ENCODE data around the gene ARFGAP3.
A peak's percentile ranks its signal among the peaks of the same experiment; 100 is the strongest.

The ARFGAP3 gene

GRCh38 chr22:42866100-42866499, 9.0 kb upstream of the ARFGAP3 start:
- H3K27ac ChIP-seq: no peak overlapping the region
- no peak for TF ChIP-seq CTCF (IDR thresholded peaks at IDR 0.05)
- no peak for DNase-seq (ENCODE audit: low spot score)
- H3K4me3 ChIP-seq: no peak overlapping the region

DNA sequence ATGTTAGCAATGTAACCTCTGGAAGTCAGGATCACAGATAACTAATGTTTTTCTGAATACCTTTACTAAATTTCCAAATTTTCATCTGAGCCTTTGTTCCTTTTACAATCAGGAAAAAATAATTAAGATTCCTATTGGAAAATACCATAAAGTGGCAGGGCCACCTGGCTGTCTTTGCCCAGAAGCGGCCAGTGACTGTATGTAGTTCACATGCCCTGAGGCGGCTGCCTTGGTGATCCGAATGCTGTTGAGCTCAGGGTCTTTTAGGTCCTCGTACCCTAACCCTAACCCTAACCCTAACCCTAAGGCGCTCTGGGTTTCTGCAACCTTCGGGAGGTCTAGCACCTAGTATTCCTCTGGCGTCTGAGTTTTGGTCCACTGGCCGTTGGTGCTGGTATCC, 8.5 kb upstream of the ARFGAP3 start:
- no peak for DNase-seq (ENCODE audit: low spot score)
- TF ChIP-seq CTCF (IDR thresholded peaks at IDR 0.05): no peak
- no peak overlapping the region for H3K4me3 ChIP-seq
- no peak overlapping the region for H3K27ac ChIP-seq

GRCh38 chr22:42863349-42863961, 6.4 kb upstream of the ARFGAP3 start:
- no peak for TF ChIP-seq CTCF (IDR thresholded peaks at IDR 0.05)
- Histone ChIP-seq H3K27ac (no peak overlapping the region), H3K4me3 (no peak overlapping the region)
- no peak for DNase-seq (ENCODE audit: low spot score)

- no peak overlapping the region for H3K27ac ChIP-seq
- TF ChIP-seq CTCF (IDR thresholded peaks at IDR 0.05): no peak
- no peak overlapping the region for H3K4me3 ChIP-seq
- DNase-seq (ENCODE audit: low spot score): no peak
These were observed 5.1 kb upstream of the ARFGAP3 start for GRCh38 chr22:42862045-42862734.

- no peak overlapping the region for H3K27ac ChIP-seq
- DNase-seq (ENCODE audit: low spot score): no peak
- TF ChIP-seq CTCF (IDR thresholded peaks at IDR 0.05): no peak
- H3K4me3 ChIP-seq: no peak overlapping the region
These were observed 3.9 kb upstream of the ARFGAP3 start for GRCh38 chr22:42860968-42861367.

- DNase-seq (ENCODE audit: low spot score): no peak
- Histone ChIP-seq H3K4me3 (peak overlapping the region; percentile 88), H3K27ac (peak overlapping the region in 1 of 2 donors; percentile 98)
- no peak for TF ChIP-seq CTCF (IDR thresholded peaks at IDR 0.05)
These were observed 890 bp upstream of the ARFGAP3 start for GRCh38 chr22:42857845-42858481.

All from coronary artery (tissue), 2 donors.